Dendritic cell treated with granulocyte-macrophage colony-stimulating factor and Interleukin-4, amounts not matched to agents 40 ng/mL and 50 ng/mL, for 4 days (primary cell): ENCODE measurements around the gene ASPHD2.
"Not testable (repeated sequence)": the region's sequence is repeated elsewhere in the genome, so short reads cannot be mapped to it uniquely, and the experiment has no call there.

Experiments
- H3K27ac Mint-ChIP-seq: one replicate; pipeline ENCODE4 v1.8.0; 2022; ENCODE audit warnings: mild to moderate bottlenecking, mixed read lengths
- H3K27me3 Mint-ChIP-seq: one replicate; pipeline ENCODE4 v1.8.0; 2022; ENCODE audit warnings: mild to moderate bottlenecking, mixed read lengths
- H3K36me3 Mint-ChIP-seq: one replicate; pipeline ENCODE4 v1.8.0; 2022; ENCODE audit warnings: low read depth, mixed read lengths
- H3K4me1 Mint-ChIP-seq: one replicate; pipeline ENCODE4 v1.8.0; 2022; ENCODE audit warnings: low read depth, mixed read lengths
- H3K4me3 Mint-ChIP-seq: one replicate; pipeline ENCODE4 v1.8.0; 2022; ENCODE audit warnings: mild to moderate bottlenecking, moderate library complexity, mixed read lengths
- H3K9me3 Mint-ChIP-seq: one replicate; pipeline ENCODE4 v1.8.0; 2022; ENCODE audit warnings: mixed read lengths
- intact Hi-C: fragments of 100-400 bp; cut with micrococcal nuclease; formaldehyde crosslinking; loops from one replicate; pipeline ENCODE4 v1.15.0; 2022

The ASPHD2 gene

GRCh38 chr22:26401726-26402125 is 27.3 kb upstream of the ASPHD2 start:
- intact Hi-C loops = no loop called here
- peak overlapping the region; percentile 65 for H3K27ac Mint-ChIP-seq
- no peaks in the 10 kb centered on the region for H3K9me3 Mint-ChIP-seq
- H3K4me3 Mint-ChIP-seq = no peak overlapping the region
- H3K4me1 Mint-ChIP-seq = peaks cover 43% of the 10 kb centered on the region
- peaks cover 4% of the 10 kb centered on the region for H3K27me3 Mint-ChIP-seq
- H3K36me3 Mint-ChIP-seq = no peaks in the 10 kb centered on the region

GRCh38 chr22:26404851-26405421 is 24.1 kb upstream of the ASPHD2 start:
- intact Hi-C loops = loop anchor here (2.0 kb wide), 1 partner anchor 24 kb away; the partner anchor contains the start of gene ASPHD2
- Mint-ChIP-seq H3K4me1 (peaks cover 58% of the 10 kb centered on the region), H3K4me3 (peak overlapping the region; percentile 54), H3K27ac (peak overlapping the region; percentile 67), H3K27me3 (peaks cover 7% of the 10 kb centered on the region), H3K9me3 (no peaks in the 10 kb centered on the region), H3K36me3 (no peaks in the 10 kb centered on the region)

- Mint-ChIP-seq H3K9me3 (no peaks in the 10 kb centered on the region), H3K4me1 (peaks cover 61% of the 10 kb centered on the region), H3K27me3 (peaks cover 7% of the 10 kb centered on the region), H3K36me3 (no peaks in the 10 kb centered on the region), H3K27ac (no peak overlapping the region), H3K4me3 (no peak overlapping the region)
- intact Hi-C loops = no loop called here
These were observed 22.9 kb upstream of the ASPHD2 start for GRCh38 chr22:26406118-26406517.

GRCh38 chr22:26408562-26409220 is 20.4 kb upstream of the ASPHD2 start:
- intact Hi-C loops, H3K27ac Mint-ChIP-seq, H3K36me3 Mint-ChIP-seq, H3K27me3 Mint-ChIP-seq, H3K4me3 Mint-ChIP-seq, H3K9me3 Mint-ChIP-seq: not testable (repeated sequence)
- peaks cover 43% of the 10 kb centered on the region for H3K4me1 Mint-ChIP-seq

- intact Hi-C loops = no loop called here
- Mint-ChIP-seq H3K4me3 (no peak overlapping the region), H3K27ac (no peak overlapping the region), H3K4me1 (peaks cover 32% of the 10 kb centered on the region), H3K27me3 (peaks cover 8% of the 10 kb centered on the region), H3K36me3 (no peaks in the 10 kb centered on the region), H3K9me3 (no peaks in the 10 kb centered on the region)
These were observed 19.2 kb upstream of the ASPHD2 start for GRCh38 chr22:26409719-26410335.

- H3K4me1 Mint-ChIP-seq = peaks cover 26% of the 10 kb centered on the region
- peaks cover 8% of the 10 kb centered on the region for H3K27me3 Mint-ChIP-seq
- no peaks in the 10 kb centered on the region for H3K36me3 Mint-ChIP-seq
- no peak overlapping the region for H3K4me3 Mint-ChIP-seq
- H3K9me3 Mint-ChIP-seq = no peaks in the 10 kb centered on the region
- intact Hi-C loops = no loop called here
- no peak overlapping the region for H3K27ac Mint-ChIP-seq
These were observed 18.7 kb upstream of the ASPHD2 start for GRCh38 chr22:26410386-26410785.

- Mint-ChIP-seq H3K27ac (no peak overlapping the region), H3K27me3 (peaks cover 17% of the 10 kb centered on the region), H3K36me3 (no peaks in the 10 kb centered on the region), H3K4me3 (no peak overlapping the region), H3K9me3 (no peaks in the 10 kb centered on the region), H3K4me1 (peaks cover 8% of the 10 kb centered on the region)
- intact Hi-C loops = no loop called here
These were observed 14.7 kb upstream of the ASPHD2 start for GRCh38 chr22:26414347-26414746.

GRCh38 chr22:26416256-26416655 is 12.8 kb upstream of the ASPHD2 start:
- Mint-ChIP-seq H3K36me3 (no peaks in the 10 kb centered on the region), H3K27me3 (peaks cover 19% of the 10 kb centered on the region)
- intact Hi-C loops = no loop called here

GRCh38 chr22:26416670-26417276 is 12.3 kb upstream of the ASPHD2 start:
- no peaks in the 10 kb centered on the region for H3K4me1 Mint-ChIP-seq

More at GRCh38 chr22:26416256-26416655, 12.8 kb upstream of the ASPHD2 start:
- no peaks in the 10 kb centered on the region for H3K9me3 Mint-ChIP-seq
- no peak overlapping the region for H3K4me3 Mint-ChIP-seq
- H3K4me1 Mint-ChIP-seq = no peaks in the 10 kb centered on the region
- H3K27ac Mint-ChIP-seq = no peak overlapping the region

GRCh38 chr22:26417406-26417805 is 11.7 kb upstream of the ASPHD2 start:
- Mint-ChIP-seq H3K36me3 (no peaks in the 10 kb centered on the region), H3K4me3 (no peak overlapping the region), H3K9me3 (peaks cover 2% of the 10 kb centered on the region), H3K27me3 (peaks cover 19% of the 10 kb centered on the region), H3K4me1 (no peaks in the 10 kb centered on the region), H3K27ac (no peak overlapping the region)
- intact Hi-C loops = no loop called here

More at GRCh38 chr22:26416670-26417276, 12.3 kb upstream of the ASPHD2 start:
- peaks cover 19% of the 10 kb centered on the region for H3K27me3 Mint-ChIP-seq
- H3K36me3 Mint-ChIP-seq = no peaks in the 10 kb centered on the region
- H3K4me3 Mint-ChIP-seq = no peak overlapping the region
- H3K9me3 Mint-ChIP-seq = no peaks in the 10 kb centered on the region
- no peak overlapping the region for H3K27ac Mint-ChIP-seq
- intact Hi-C loops = no loop called here

GRCh38 chr22:26418620-26419019 is 10.4 kb upstream of the ASPHD2 start:
- intact Hi-C loops = no loop called here
- Mint-ChIP-seq H3K4me3 (no peak overlapping the region), H3K27ac (no peak overlapping the region), H3K9me3 (peaks cover 14% of the 10 kb centered on the region), H3K4me1 (no peaks in the 10 kb centered on the region), H3K36me3 (no peaks in the 10 kb centered on the region), H3K27me3 (peaks cover 16% of the 10 kb centered on the region)

GRCh38 chr22:26426924-26427323 is 2.1 kb upstream of the ASPHD2 start:
- Mint-ChIP-seq H3K4me1 (peaks cover 44% of the 10 kb centered on the region), H3K27ac (peak overlapping the region; percentile 42), H3K9me3 (peaks cover 19% of the 10 kb centered on the region), H3K27me3 (peaks cover 1% of the 10 kb centered on the region), H3K4me3 (no peak overlapping the region), H3K36me3 (peaks cover 7% of the 10 kb centered on the region)
- intact Hi-C loops = no loop called here

GRCh38 chr22:26429458-26430286 is 612 bp downstream of the ASPHD2 start:
- Mint-ChIP-seq H3K27me3 (no peaks in the 10 kb centered on the region), H3K27ac (peak overlapping the region; percentile 94), H3K36me3 (peaks cover 20% of the 10 kb centered on the region), H3K4me1 (peaks cover 70% of the 10 kb centered on the region), H3K9me3 (no peaks in the 10 kb centered on the region), H3K4me3 (peak overlapping the region; percentile 84)
- intact Hi-C loops = loop anchor here (2.0 kb wide), 1 partner anchor 25 kb away; no protein-coding TSS in a partner anchor
